MM.1S (cell line): Measurements from ENCODE around the gene DBNL.
"Not testable (repeated sequence)": the region's sequence is repeated elsewhere in the genome, so short reads cannot be mapped to it uniquely, and the experiment has no call there.

ENCODE experiments used
- DNase-seq: peaks from one replicate; pipeline ENCODE4 v3.0.0-alpha.2; 2015
- H2AFZ ChIP-seq: fragments of 300-600 bp; sonication (generic); 2 replicates; pipeline ENCODE4 v1.6.0; 2016; ENCODE audit warnings: antibody characterized with exemption, low read length
- H3F3A ChIP-seq: fragments of 300-600 bp; sonication (generic); 2 replicates; pipeline ENCODE4 v1.6.1; 2016; ENCODE audit warnings: mild to moderate bottlenecking, antibody characterized with exemption, low read length, moderate library complexity, mixed read lengths; ENCODE audit not compliant: insufficient read depth
- H3K27ac ChIP-seq: fragments of 300-600 bp; sonication (generic); 2 replicates; pipeline ENCODE4 v1.5.1; 2016; ENCODE audit warnings: mild to moderate bottlenecking, low read length
- H3K27me3 ChIP-seq: fragments of 300-600 bp; sonication (generic); replicated peaks from 2 replicates; pipeline ENCODE4 v1.6.0; 2016; ENCODE audit warnings: low read length; ENCODE audit not compliant: insufficient read depth
- H3K36me3 ChIP-seq: fragments of 300-600 bp; sonication (generic); replicated peaks from 2 replicates; pipeline ENCODE4 v1.6.1; 2016; ENCODE audit warnings: mild to moderate bottlenecking, low read length, mixed read lengths; ENCODE audit not compliant: insufficient read depth
- H3K4me1 ChIP-seq: fragments of 300-600 bp; sonication (generic); 2 replicates; pipeline ENCODE4 v1.6.1; 2016; ENCODE audit warnings: low read length, mixed read lengths
- H3K4me2 ChIP-seq: fragments of 300-600 bp; sonication (generic); 2 replicates; pipeline ENCODE4 v1.6.0; 2016; ENCODE audit warnings: low read depth, low read length
- H3K4me3 ChIP-seq: fragments of 300-600 bp; sonication (generic); 2 replicates; pipeline ENCODE4 v1.5.1; 2016; ENCODE audit warnings: low read length, mixed read lengths
- H3K79me2 ChIP-seq: fragments of 300-600 bp; sonication (generic); 2 replicates; pipeline ENCODE4 v1.6.1; 2016; ENCODE audit warnings: mixed run types, low read length, mixed read lengths
- H3K9ac ChIP-seq: fragments of 300-600 bp; sonication (generic); 2 replicates; pipeline ENCODE4 v1.6.1; 2016; ENCODE audit warnings: low read length, mixed read lengths
- H3K9me2 ChIP-seq: fragments of 300-600 bp; sonication (generic); replicated peaks from 2 replicates; pipeline ENCODE4 v1.6.1; 2016; ENCODE audit warnings: mild to moderate bottlenecking, low read length, mixed read lengths; ENCODE audit not compliant: insufficient read depth
- H3K9me3 ChIP-seq: fragments of 300-600 bp; sonication (generic); replicated peaks from 2 replicates; pipeline ENCODE4 v1.6.1; 2016; ENCODE audit warnings: mild to moderate bottlenecking, low read length, mixed read lengths; ENCODE audit not compliant: insufficient read depth
- H4K20me1 ChIP-seq: fragments of 300-600 bp; sonication (generic); 2 replicates; pipeline ENCODE4 v1.6.1; 2016; ENCODE audit warnings: mild to moderate bottlenecking, low read length, moderate library complexity, mixed read lengths; ENCODE audit not compliant: insufficient read depth
- CTCF ChIP-seq: fragments of 300-600 bp; sonication (generic); IDR thresholded peaks from 2 replicates; pipeline ENCODE4 v1.5.1; 2016; ENCODE audit warnings: antibody characterized with exemption, low read length, mixed read lengths
- EZH2 ChIP-seq: fragments of 300-600 bp; sonication (generic); optimal IDR thresholded peaks from 2 replicates; pipeline ENCODE3; 2017; ENCODE audit warnings: low read depth, mild to moderate bottlenecking, antibody characterized with exemption, low read length, mixed read lengths
- EZH2phosphoT487 ChIP-seq: fragments of 300-600 bp; sonication (generic); IDR thresholded peaks from 2 replicates; pipeline ENCODE4 v1.6.1; 2018; ENCODE audit warnings: antibody characterized with exemption, low read length

Gene DBNL

GRCh38 chr7:44040493-44040891 lies 4.0 kb upstream of the DBNL start:
- Histone ChIP-seq H3F3A (peaks cover 13% of the 10 kb centered on the region; the same call in 1 of the 2 replicates), H3K79me2 (peaks cover 11% of the 10 kb centered on the region), H3K4me2 (peak overlapping the region; percentile 54; the same call in 1 of the 2 replicates), H2AFZ (0 out of 2 replicates have a peak overlapping the region, but pooled peaks have one; percentile 27), H3K9ac (peak overlapping the region; percentile 40; the same call in 1 of the 2 replicates), H3K4me3 (peak overlapping the region; percentile 33; the same call in 1 of the 2 replicates)
- H3K27ac ChIP-seq, H4K20me1 ChIP-seq, H3K36me3 ChIP-seq, H3K27me3 ChIP-seq, H3K4me1 ChIP-seq, H3K9me3 ChIP-seq, H3K9me2 ChIP-seq: not testable (repeated sequence)
- DNase-seq = peak; percentile 60
- peak; percentile 14; the same call in 1 of the 2 replicates for TF ChIP-seq CTCF

- Histone ChIP-seq H3K9me2 (no peaks in the 10 kb centered on the region), H3K4me3 (no peak overlapping the region), H4K20me1 (peaks cover 4% of the 10 kb centered on the region; the same call in 1 of the 2 replicates), H3F3A (peaks cover 25% of the 10 kb centered on the region; the same call in 1 of the 2 replicates), H3K9me3 (no peaks in the 10 kb centered on the region), H3K4me2 (no peak overlapping the region), H2AFZ (no peak overlapping the region), H3K9ac (no peak overlapping the region), H3K4me1 (peaks cover 21% of the 10 kb centered on the region), H3K36me3 (no peaks in the 10 kb centered on the region), H3K79me2 (peaks cover 28% of the 10 kb centered on the region), H3K27me3 (no peaks in the 10 kb centered on the region), H3K27ac (no peak overlapping the region)
- TF ChIP-seq CTCF (no peak), EZH2 (no peak), EZH2phosphoT487 (no peak)
- DNase-seq = no peak
These were observed 2.3 kb upstream of the DBNL start for GRCh38 chr7:44042221-44042620.

DNA sequence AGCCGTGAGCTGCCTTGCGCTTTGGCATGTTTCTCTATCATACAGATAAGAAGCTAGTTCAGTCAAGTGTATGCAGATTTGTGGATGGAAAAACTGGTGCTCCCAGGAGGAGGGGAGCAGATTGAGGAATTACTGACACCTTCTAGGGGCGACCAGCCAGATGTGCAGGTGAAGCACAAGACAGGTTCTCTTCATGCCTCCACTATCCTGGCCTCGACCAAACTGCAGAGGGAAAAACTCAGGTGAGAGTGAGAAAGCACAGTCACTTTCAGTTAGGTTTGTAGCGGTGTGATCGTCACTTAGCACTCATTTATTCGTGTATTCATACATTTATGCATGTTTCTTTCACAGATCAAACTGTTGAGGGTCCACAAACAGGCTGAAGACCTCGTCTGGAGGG lies 600 bp upstream of the DBNL start:
- peak; percentile 25 for DNase-seq
- H3F3A ChIP-seq = peaks cover 25% of the 10 kb centered on the region; the same call in 1 of the 2 replicates
- H3K4me3 ChIP-seq = peak overlapping the region; percentile 94
- peak overlapping the region; percentile 81 for H3K4me2 ChIP-seq
- peak overlapping the region; percentile 66; the same call in 1 of the 2 replicates for H3K27ac ChIP-seq
- H3K4me1 ChIP-seq = peaks cover 23% of the 10 kb centered on the region
- TF ChIP-seq EZH2 = no peak
- no peak for TF ChIP-seq EZH2phosphoT487
- no peak for TF ChIP-seq CTCF
- H3K27me3 ChIP-seq = no peaks in the 10 kb centered on the region
- H3K9me2 ChIP-seq = no peaks in the 10 kb centered on the region
- H4K20me1 ChIP-seq = peaks cover 4% of the 10 kb centered on the region; the same call in 1 of the 2 replicates
- no peaks in the 10 kb centered on the region for H3K9me3 ChIP-seq
- no peaks in the 10 kb centered on the region for H3K36me3 ChIP-seq
- peak overlapping the region; percentile 90 for H3K9ac ChIP-seq
- H2AFZ ChIP-seq = peak overlapping the region; percentile 85
- peaks cover 43% of the 10 kb centered on the region for H3K79me2 ChIP-seq
